Mesenchymal stem cell (in vitro differentiated cells and primary cell): Measurements from ENCODE around the gene ERFL.

Source experiments
- DNase-seq: peaks from one replicate; pipeline ENCODE4 v3.0.0-alpha.2; 2013
- H2AFZ ChIP-seq: one replicate; pipeline ENCODE4 v1.6.1; 2013; ENCODE audit warnings: low read depth, mild to moderate bottlenecking, control low read depth, inconsistent platforms, low read length, moderate library complexity
- H2AK5ac ChIP-seq: 2 replicates; pipeline ENCODE4 v1.6.1; 2013; ENCODE audit warnings: low read length, moderate library complexity, mild to moderate bottlenecking, inconsistent platforms; ENCODE audit not compliant: severe bottlenecking
- H2BK120ac ChIP-seq: one replicate; pipeline ENCODE4 v1.6.1; 2013; ENCODE audit warnings: low read depth, mild to moderate bottlenecking, inconsistent platforms, low read length, moderate library complexity
- H2BK12ac ChIP-seq, 2 experiments: one replicate each; pipeline ENCODE4 v1.6.1; 2013; ENCODE audit warnings: inconsistent platforms in 2 of 2, low read length in 2 of 2, mild to moderate bottlenecking in 2 of 2, moderate library complexity in 2 of 2, control low read depth in 1 of 2
- H2BK15ac ChIP-seq: one replicate; pipeline ENCODE4 v1.6.1; 2013; ENCODE audit warnings: mild to moderate bottlenecking, low read depth, inconsistent platforms; ENCODE audit not compliant: poor library complexity, severe bottlenecking
- H2BK5ac ChIP-seq: 2 replicates; pipeline ENCODE4 v1.6.1; 2013; ENCODE audit warnings: low read depth, mild to moderate bottlenecking, low read length, control low read depth, inconsistent platforms; ENCODE audit not compliant: poor library complexity, severe bottlenecking
- H3K14ac ChIP-seq, 2 experiments: one replicate each; pipeline ENCODE4 v1.6.1; 2013; ENCODE audit warnings: inconsistent platforms in 2 of 2, low read length in 2 of 2, control low read depth in 1 of 2, mild to moderate bottlenecking in 1 of 2, moderate library complexity in 1 of 2
- H3K18ac ChIP-seq, 2 experiments: one replicate each; pipeline ENCODE4 v1.6.1; 2013; ENCODE audit warnings: inconsistent platforms in 2 of 2, low read length in 2 of 2, control low read depth in 1 of 2, low read depth in 1 of 2, mild to moderate bottlenecking in 1 of 2
- H3K23ac ChIP-seq, 2 experiments: one replicate each; pipeline ENCODE4 v1.6.1; 2013; ENCODE audit warnings: inconsistent platforms in 2 of 2, low read length in 2 of 2, mild to moderate bottlenecking in 2 of 2, moderate library complexity in 2 of 2, control low read depth in 1 of 2
- H3K27ac ChIP-seq: 2 replicates; pipeline ENCODE4 v1.5.1; 2013; ENCODE audit warnings: mild to moderate bottlenecking, moderate library complexity, low read length, control low read depth, inconsistent platforms; ENCODE audit not compliant: poor library complexity, severe bottlenecking
- H3K27me3 ChIP-seq, 2 experiments: 2 replicates each; pipeline versions ENCODE4 v1.6.1 to v1.7.0; 2013; ENCODE audit warnings: low read length in 2 of 2, mild to moderate bottlenecking in 2 of 2, moderate library complexity in 2 of 2, control low read depth in 1 of 2, inconsistent platforms in 1 of 2; ENCODE audit not compliant: control insufficient read depth in 1 of 2, insufficient read depth in 1 of 2
- H3K36me3 ChIP-seq, 2 experiments: 2 replicates each; pipeline versions ENCODE4 v1.6.1 to v1.7.0; 2013; ENCODE audit warnings: low read length in 2 of 2, control low read depth in 1 of 2, inconsistent platforms in 1 of 2, low read depth in 1 of 2, mild to moderate bottlenecking in 1 of 2; ENCODE audit not compliant: insufficient read depth in 2 of 2, control insufficient read depth in 1 of 2
- H3K4ac ChIP-seq, 2 experiments: one replicate each; pipeline ENCODE4 v1.6.1; 2013; ENCODE audit warnings: inconsistent platforms in 2 of 2, low read length in 2 of 2, mild to moderate bottlenecking in 2 of 2, moderate library complexity in 2 of 2, control low read depth in 1 of 2, low read depth in 1 of 2
- H3K4me1 ChIP-seq: 2 replicates; pipeline ENCODE4 v1.6.1; 2013; ENCODE audit warnings: low read depth, low read length, control low read depth; ENCODE audit not compliant: control insufficient read depth, insufficient read depth
- H3K4me2 ChIP-seq: 2 replicates; pipeline ENCODE4 v1.6.1; 2013; ENCODE audit warnings: low read length, mild to moderate bottlenecking, inconsistent platforms; ENCODE audit not compliant: poor library complexity, severe bottlenecking
- H3K4me3 ChIP-seq, 2 experiments: 2 replicates each; pipeline versions ENCODE4 v1.5.1 to v1.7.0; 2013; ENCODE audit warnings: low read length in 2 of 2, mild to moderate bottlenecking in 2 of 2, control low read depth in 1 of 2, low read depth in 1 of 2; ENCODE audit not compliant: insufficient read depth in 1 of 2
- H3K79me1 ChIP-seq: replicated peaks from 2 replicates; pipeline ENCODE4 v1.6.1; 2013; ENCODE audit warnings: mild to moderate bottlenecking, control low read depth, low read length, inconsistent platforms; ENCODE audit not compliant: poor library complexity, severe bottlenecking
- H3K9ac ChIP-seq: 2 replicates; pipeline ENCODE4 v1.7.0; 2013; ENCODE audit warnings: mild to moderate bottlenecking, low read length, moderate library complexity
- H3K9me3 ChIP-seq: 2 replicates; pipeline ENCODE4 v1.7.0; 2013; ENCODE audit warnings: mild to moderate bottlenecking, low read length; ENCODE audit not compliant: control insufficient read depth
- H4K8ac ChIP-seq: one replicate; pipeline ENCODE4 v1.6.1; 2013; ENCODE audit warnings: inconsistent platforms, mild to moderate bottlenecking, low read length, moderate library complexity
- H4K91ac ChIP-seq: one replicate; pipeline ENCODE4 v1.6.1; 2013; ENCODE audit warnings: mild to moderate bottlenecking, low read length, inconsistent platforms
- WGBS: methylation state at CpG from one replicate; pipeline ENCODE4 v1.1.7; 2013; ENCODE audit warnings: mixed read lengths; 5-methylcytosine and 5-hydroxymethylcytosine counted together

The ERFL gene

DNA sequence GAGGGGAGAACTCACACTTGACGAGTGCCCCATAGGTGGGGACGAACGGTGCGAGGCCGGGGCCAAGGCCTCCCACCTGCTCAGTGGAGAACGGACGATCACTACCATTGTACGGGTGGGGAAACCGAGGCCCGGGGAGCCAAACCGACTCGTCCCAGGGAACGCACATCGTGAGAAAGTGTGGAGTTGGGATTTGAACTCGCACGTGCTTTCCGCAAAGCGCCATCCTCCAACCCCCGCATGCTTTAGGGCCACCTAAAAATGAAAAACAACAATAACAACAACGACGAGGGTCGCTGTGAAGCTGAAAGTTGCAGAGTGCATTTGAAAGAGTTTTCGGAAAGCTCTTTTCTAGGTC, 44.8 kb downstream of the ERFL start:
- WGBS, result 5% methylated on average over 13 of the region's 23 CpGs
- Histone ChIP-seq H3K4ac (peak overlapping the region; percentile 89 to 91), H3K9me3 (no peaks in the 10 kb centered on the region), H3K4me1 (peaks cover 24% of the 10 kb centered on the region), H3K27ac (no peak overlapping the region), H3K14ac (peak overlapping the region; percentile 6 to 78), H4K8ac (peak overlapping the region; percentile 93), H2BK5ac (no peak overlapping the region), H4K91ac (peak overlapping the region; percentile 94), H3K4me3 (peak overlapping the region; percentile 87 to 99), H2BK120ac (peak overlapping the region; percentile 85), H2BK15ac (peak overlapping the region; percentile 92), H3K79me1 (peaks cover 19% of the 10 kb centered on the region), H3K36me3 (peaks cover 5 to 6% of the 10 kb centered on the region in 2 experiments), H3K18ac (peak overlapping the region; percentile 89 to 90), H3K4me2 (peak overlapping the region; percentile 72), H3K23ac (no peak overlapping the region), H2BK12ac (peak overlapping the region in 1 of 2 experiments; percentile 21), H3K9ac (peak overlapping the region; percentile 97), H2AK5ac (peak overlapping the region; percentile 43), H2AFZ (peak overlapping the region; percentile 49), H3K27me3 (peaks cover 2 to 13% of the 10 kb centered on the region in 2 experiments)
- no peak for DNase-seq

- H2BK15ac ChIP-seq, result peak within 1 kb of the TSS; percentile 92
- peaks cover 8 to 19% of the 10 kb centered on the region in 2 experiments for H3K27me3 ChIP-seq
- peak within 1 kb of the TSS; percentile 97 for H4K8ac ChIP-seq
- peak within 1 kb of the TSS; percentile 6 to 78 for H3K14ac ChIP-seq
- H3K9ac ChIP-seq, result peak within 1 kb of the TSS; percentile 97
- DNase-seq, result peak; percentile 12
- H3K4ac ChIP-seq, result peak within 1 kb of the TSS; percentile 91 to 93
- peak within 1 kb of the TSS; percentile 35 for H2BK5ac ChIP-seq
- peaks cover 19% of the 10 kb centered on the region for H3K4me1 ChIP-seq
- peak within 1 kb of the TSS in 1 of 2 experiments; percentile 2 for H3K23ac ChIP-seq
- H2BK120ac ChIP-seq, result peak within 1 kb of the TSS; percentile 85
- H3K4me3 ChIP-seq, result peak within 1 kb of the TSS; percentile 87 to 99
- H2AK5ac ChIP-seq, result peak within 1 kb of the TSS; percentile 43
- H3K4me2 ChIP-seq, result peak within 1 kb of the TSS; percentile 72
- peak within 1 kb of the TSS; percentile 26 for H3K27ac ChIP-seq
- 5% methylated on average over 41 of the region's 80 CpGs for WGBS
- H3K9me3 ChIP-seq, result no peaks in the 10 kb centered on the region
- peak within 1 kb of the TSS; percentile 94 for H4K91ac ChIP-seq
- peaks cover 15% of the 10 kb centered on the region for H3K79me1 ChIP-seq
- peak within 1 kb of the TSS; percentile 89 to 90 for H3K18ac ChIP-seq
- H2BK12ac ChIP-seq, result peak within 1 kb of the TSS in 1 of 2 experiments; percentile 21
- peak within 1 kb of the TSS; percentile 59 for H2AFZ ChIP-seq
- H3K36me3 ChIP-seq, result peaks cover 0 to 6% of the 10 kb centered on the region in 2 experiments
These were observed 45.4 kb downstream of the ERFL start, which contains the start of gene ARHGEF1 for GRCh38 chr19:41882568-41883462. Gene ARHGEF1 (plus strand): TSS chr19:41883184. CDS start chr19:41888083, 4,899 bp downstream.

DNA sequence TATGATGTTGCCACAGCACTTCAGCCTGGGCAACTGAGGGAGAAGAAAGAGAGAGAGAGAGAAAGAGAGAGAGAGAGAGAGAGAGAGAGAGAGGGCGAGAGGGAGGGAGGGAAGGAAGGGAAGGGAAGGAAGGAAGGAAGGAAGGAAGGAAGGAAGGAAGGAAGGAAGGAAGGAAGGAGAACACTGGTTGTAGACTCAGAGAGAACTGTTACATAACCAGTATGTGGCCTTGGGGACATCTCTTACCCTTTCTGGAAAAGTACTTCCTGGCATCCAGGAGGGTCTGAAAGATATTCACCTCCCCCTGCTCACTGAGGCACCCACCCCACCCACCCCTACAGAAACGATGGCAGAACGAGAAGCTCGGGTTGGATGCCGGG, 47.9 kb downstream of the ERFL start:
- Histone ChIP-seq H3K79me1 (peaks cover 8% of the 10 kb centered on the region), H3K18ac (no peak overlapping the region), H3K14ac (no peak overlapping the region), H2AK5ac (no peak overlapping the region), H3K23ac (no peak overlapping the region), H4K8ac (no peak overlapping the region), H3K4me1 (peaks cover 8% of the 10 kb centered on the region), H4K91ac (no peak overlapping the region), H2BK5ac (no peak overlapping the region), H2BK120ac (no peak overlapping the region), H3K9me3 (no peaks in the 10 kb centered on the region), H3K4me2 (no peak overlapping the region), H2AFZ (no peak overlapping the region), H3K36me3 (no peaks in the 10 kb centered on the region), H2BK12ac (no peak overlapping the region), H3K27me3 (peaks cover 15 to 26% of the 10 kb centered on the region in 2 experiments), H3K4ac (no peak overlapping the region), H3K4me3 (no peak overlapping the region), H3K27ac (no peak overlapping the region), H2BK15ac (no peak overlapping the region), H3K9ac (no peak overlapping the region)
- DNase-seq, result no peak
- 87% methylated on average over 3 of the region's 5 CpGs for WGBS

- no peak overlapping the region for H2BK120ac ChIP-seq
- no peaks in the 10 kb centered on the region for H3K9me3 ChIP-seq
- no peak overlapping the region for H3K27ac ChIP-seq
- no peak overlapping the region for H4K8ac ChIP-seq
- H3K4me1 ChIP-seq, result peaks cover 4% of the 10 kb centered on the region
- no peak overlapping the region for H2BK12ac ChIP-seq
- H2BK15ac ChIP-seq, result no peak overlapping the region
- no peak overlapping the region for H3K23ac ChIP-seq
- H2AFZ ChIP-seq, result no peak overlapping the region
- H3K4me2 ChIP-seq, result no peak overlapping the region
- no peaks in the 10 kb centered on the region for H3K36me3 ChIP-seq
- no peak overlapping the region for H3K18ac ChIP-seq
- peaks cover 15 to 26% of the 10 kb centered on the region in 2 experiments for H3K27me3 ChIP-seq
- no peak overlapping the region for H3K4ac ChIP-seq
- H4K91ac ChIP-seq, result no peak overlapping the region
- H3K79me1 ChIP-seq, result peaks cover 4% of the 10 kb centered on the region
- H3K4me3 ChIP-seq, result no peak overlapping the region
- H3K9ac ChIP-seq, result no peak overlapping the region
- H2BK5ac ChIP-seq, result no peak overlapping the region
- WGBS, result 76% methylated on average over 5 of the region's 7 CpGs
- no peak overlapping the region for H3K14ac ChIP-seq
- DNase-seq, result no peak
- no peak overlapping the region for H2AK5ac ChIP-seq
These were observed 48.5 kb downstream of the ERFL start for GRCh38 chr19:41879670-41880328.
